Nephron progenitor cell (in vitro differentiated cells): ENCODE measurements around the gene NOS1AP.

Source experiments
- DNase-seq: peaks from one replicate; pipeline ENCODE4 v3.0.0; 2021
- H3K27ac Mint-ChIP-seq: 2 replicates; pipeline ENCODE4 v1.8.0; 2021; ENCODE audit warnings: mild to moderate bottlenecking, moderate library complexity, mixed read lengths
- H3K27me3 Mint-ChIP-seq: 2 replicates; pipeline ENCODE4 v1.8.0; 2021; ENCODE audit warnings: mild to moderate bottlenecking, low read depth, mixed read lengths; ENCODE audit not compliant: poor library complexity
- H3K36me3 Mint-ChIP-seq: 2 replicates; pipeline ENCODE4 v1.8.0; 2021; ENCODE audit warnings: low read depth, mixed read lengths
- H3K4me1 Mint-ChIP-seq: 2 replicates; pipeline ENCODE4 v1.8.0; 2021; ENCODE audit warnings: mixed read lengths
- H3K4me3 Mint-ChIP-seq: 2 replicates; pipeline ENCODE4 v1.8.0; 2021; ENCODE audit warnings: mild to moderate bottlenecking, moderate library complexity, mixed read lengths
- H3K9me3 Mint-ChIP-seq: 2 replicates; pipeline ENCODE4 v1.8.0; 2021; ENCODE audit warnings: mild to moderate bottlenecking, moderate library complexity, mixed read lengths
- CTCF ChIP-seq: fragments of 200-600 bp; sonication (generic); IDR thresholded peaks from 2 replicates; pipeline ENCODE4 v1.5.0; 2021; ENCODE audit warnings: antibody characterized with exemption

NOS1AP gene

GRCh38 chr1:162165528-162165927 is 96.0 kb downstream of the NOS1AP start:
- no peak overlapping the region for H3K4me3 Mint-ChIP-seq
- peaks cover 8% of the 10 kb centered on the region for H3K27me3 Mint-ChIP-seq
- no peaks in the 10 kb centered on the region for H3K36me3 Mint-ChIP-seq
- DNase-seq, result no peak
- peaks cover 57% of the 10 kb centered on the region for H3K4me1 Mint-ChIP-seq
- TF ChIP-seq CTCF, result no peak
- H3K9me3 Mint-ChIP-seq, result peaks cover 4% of the 10 kb centered on the region
- H3K27ac Mint-ChIP-seq, result no peak overlapping the region

DNA sequence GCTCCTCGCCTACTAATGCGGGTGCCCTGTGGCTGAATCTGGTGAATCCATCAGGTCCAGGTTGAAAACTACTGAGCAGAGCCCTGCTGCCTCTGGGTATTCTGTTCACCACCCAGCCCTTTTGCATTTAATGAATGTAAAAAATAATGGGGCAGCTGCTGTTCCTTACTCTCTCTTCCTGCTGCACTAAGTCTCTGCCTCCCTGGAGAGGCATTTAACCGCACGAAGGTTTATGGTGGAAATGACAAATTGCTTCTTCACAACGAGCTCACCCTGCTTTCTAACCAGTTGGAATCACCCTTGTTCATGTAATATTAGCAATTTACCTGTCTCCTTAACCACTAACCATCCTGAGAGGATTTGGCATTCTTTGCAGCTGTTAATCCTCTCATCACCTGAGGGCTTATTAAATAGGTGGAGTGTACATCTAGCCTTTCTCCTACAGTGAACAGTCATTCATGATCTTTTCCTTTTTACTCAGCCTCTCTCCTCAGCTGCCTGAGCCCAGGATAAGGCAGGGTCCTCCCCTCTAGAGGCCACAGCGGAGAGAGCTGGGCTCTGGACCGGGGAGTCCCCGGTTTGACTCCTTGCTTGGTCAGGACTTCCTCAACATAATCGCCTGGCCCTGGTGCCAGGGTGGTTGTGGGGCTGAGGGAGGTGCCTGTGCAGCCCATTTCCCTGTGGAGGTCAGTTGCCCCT is 97.6 kb downstream of the NOS1AP start:
- TF ChIP-seq CTCF, result no peak
- H3K36me3 Mint-ChIP-seq, result no peaks in the 10 kb centered on the region
- peaks cover 65% of the 10 kb centered on the region for H3K4me1 Mint-ChIP-seq
- H3K27me3 Mint-ChIP-seq, result peaks cover 4% of the 10 kb centered on the region
- no peak overlapping the region for H3K27ac Mint-ChIP-seq
- no peak for DNase-seq
- H3K9me3 Mint-ChIP-seq, result no peaks in the 10 kb centered on the region
- no peak overlapping the region for H3K4me3 Mint-ChIP-seq

GRCh38 chr1:162168261-162168660 is 98.8 kb downstream of the NOS1AP start:
- TF ChIP-seq CTCF, result no peak
- Mint-ChIP-seq H3K4me3 (peak overlapping the region; percentile 16), H3K27ac (peak overlapping the region; percentile 58), H3K4me1 (peaks cover 64% of the 10 kb centered on the region), H3K9me3 (no peaks in the 10 kb centered on the region), H3K36me3 (no peaks in the 10 kb centered on the region), H3K27me3 (peaks cover 4% of the 10 kb centered on the region)
- DNase-seq, result no peak

- H3K27me3 Mint-ChIP-seq, result peaks cover 4% of the 10 kb centered on the region
- H3K36me3 Mint-ChIP-seq, result no peaks in the 10 kb centered on the region
- peak overlapping the region; percentile 69 for H3K27ac Mint-ChIP-seq
- TF ChIP-seq CTCF, result no peak
- DNase-seq, result peak; percentile 43
- no peaks in the 10 kb centered on the region for H3K9me3 Mint-ChIP-seq
- peaks cover 57% of the 10 kb centered on the region for H3K4me1 Mint-ChIP-seq
- H3K4me3 Mint-ChIP-seq, result no peak overlapping the region
These were observed 99.7 kb downstream of the NOS1AP start for GRCh38 chr1:162169031-162169790.

DNA sequence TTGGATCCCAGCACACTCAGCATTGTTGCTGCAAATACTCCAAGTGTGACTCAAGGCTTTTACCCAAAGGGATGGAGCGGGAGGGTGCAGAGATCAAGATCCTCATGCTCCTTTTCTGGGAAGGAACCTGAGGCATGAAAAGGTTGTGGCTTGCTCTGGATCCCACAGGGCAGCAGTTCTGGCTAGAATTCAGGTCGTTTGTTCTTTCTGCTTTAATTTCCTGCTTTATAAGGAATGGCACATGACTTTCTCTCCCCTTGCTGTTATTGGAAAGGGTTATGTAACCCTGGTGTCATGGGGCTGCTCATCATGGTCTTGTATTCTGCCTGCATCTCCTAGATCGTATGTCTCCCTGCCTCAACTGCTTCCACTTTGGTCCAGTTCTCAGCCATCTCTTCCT is 101.6 kb downstream of the NOS1AP start:
- H3K36me3 Mint-ChIP-seq, result no peaks in the 10 kb centered on the region
- H3K4me3 Mint-ChIP-seq, result no peak overlapping the region
- H3K9me3 Mint-ChIP-seq, result no peaks in the 10 kb centered on the region
- peaks cover 4% of the 10 kb centered on the region for H3K27me3 Mint-ChIP-seq
- peaks cover 64% of the 10 kb centered on the region for H3K4me1 Mint-ChIP-seq
- no peak overlapping the region for H3K27ac Mint-ChIP-seq
- DNase-seq, result no peak
- TF ChIP-seq CTCF, result no peak
